ENCODE data around the gene KCNIP1.

DNA sequence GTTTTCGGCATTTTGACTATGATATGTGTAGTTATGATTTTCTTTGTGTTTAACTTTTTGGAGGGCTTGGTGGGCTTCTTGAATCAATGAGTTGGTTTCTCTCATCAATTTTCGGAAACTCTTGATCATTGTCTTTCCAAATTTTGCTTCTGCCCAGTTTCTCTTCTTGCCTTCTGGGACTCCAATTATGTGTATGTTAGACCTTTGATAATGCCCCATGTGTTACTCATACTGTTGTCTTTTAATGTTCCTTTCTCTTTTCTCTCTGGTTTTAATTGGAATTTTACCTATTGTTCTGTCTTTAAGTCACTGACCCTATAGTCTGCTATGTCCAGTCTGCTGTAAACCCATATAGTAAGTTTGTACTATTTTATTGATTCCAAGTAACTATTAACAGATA lies 41.5 kb downstream of the KCNIP1 start:
- no peak for TF ChIP-seq RAD21 (IDR thresholded peaks at IDR 0.05; ENCODE audit: insufficient read depth, low read depth, low read length)
- TF ChIP-seq ATF7 (IDR thresholded peaks at IDR 0.05; ENCODE audit: low read depth), result no peak

Data from GM12878 (cell line).